Stimulated activated naive CD8-positive, alpha-beta T cell treated with anti-CD3 and anti-CD28 coated beads, Interleukin-15, Interleukin-2, amounts not matched to agents 100 ng/mL and 50 ng/mL, for 24 hours (primary cell): ENCODE measurements around the gene SYAP1.
"Not testable (repeated sequence)": the region's sequence is repeated elsewhere in the genome, so short reads cannot be mapped to it uniquely, and the experiment has no call there.

ENCODE experiments used
- H3K27ac Mint-ChIP-seq: one replicate; pipeline ENCODE4 v1.8.0; 2021; ENCODE audit warnings: mild to moderate bottlenecking, mixed read lengths
- H3K27me3 Mint-ChIP-seq: one replicate; pipeline ENCODE4 v1.8.0; 2021; ENCODE audit warnings: mixed read lengths
- H3K36me3 Mint-ChIP-seq: one replicate; pipeline ENCODE4 v1.8.0; 2021; ENCODE audit warnings: low read depth, mixed read lengths
- H3K4me1 Mint-ChIP-seq: one replicate; pipeline ENCODE4 v1.8.0; 2021; ENCODE audit warnings: low read depth, mixed read lengths
- H3K4me3 Mint-ChIP-seq: one replicate; pipeline ENCODE4 v1.8.0; 2021; ENCODE audit warnings: mild to moderate bottlenecking, mixed read lengths
- H3K9me3 Mint-ChIP-seq: one replicate; pipeline ENCODE4 v1.8.0; 2021; ENCODE audit warnings: mixed read lengths

The SYAP1 gene

DNA sequence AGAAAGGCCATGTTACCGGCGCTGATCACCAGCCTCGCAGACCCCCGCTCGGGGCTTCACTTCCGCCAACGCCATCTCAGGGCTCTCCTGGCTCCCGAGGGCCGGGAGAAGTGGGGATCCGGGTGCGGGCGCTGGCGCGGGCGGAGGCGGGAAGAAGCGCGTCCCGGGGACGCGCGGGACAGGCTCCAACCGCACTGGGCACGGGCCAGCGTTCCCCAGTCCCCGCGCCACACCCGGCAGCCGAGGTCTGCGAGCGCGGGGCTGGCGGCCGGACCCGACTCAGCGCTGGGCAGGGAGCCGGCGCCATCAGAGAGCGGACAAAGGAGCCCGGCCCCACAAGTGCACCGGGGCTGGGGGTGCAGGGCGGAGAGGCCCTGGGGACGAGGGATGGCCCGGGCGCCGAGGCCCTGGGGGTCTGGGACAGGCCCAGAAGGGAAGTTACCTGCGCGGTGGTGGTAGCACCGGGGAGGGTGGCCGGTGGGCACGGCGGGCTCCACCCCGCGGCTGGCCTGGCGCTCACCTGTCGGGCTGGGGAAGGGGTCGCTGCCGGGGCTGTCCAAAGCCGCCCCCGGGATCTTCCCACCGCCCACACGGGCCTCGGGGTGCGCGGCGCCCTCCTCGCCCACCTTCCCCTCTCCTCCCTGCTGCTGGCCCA, 7.4 kb upstream of the SYAP1 start:
- Mint-ChIP-seq H3K9me3 (no peaks in the 10 kb centered on the region), H3K4me3 (peak overlapping the region; percentile 85), H3K27ac (peak overlapping the region; percentile 88), H3K27me3 (no peaks in the 10 kb centered on the region), H3K4me1 (peaks cover 19% of the 10 kb centered on the region), H3K36me3 (no peaks in the 10 kb centered on the region)

DNA sequence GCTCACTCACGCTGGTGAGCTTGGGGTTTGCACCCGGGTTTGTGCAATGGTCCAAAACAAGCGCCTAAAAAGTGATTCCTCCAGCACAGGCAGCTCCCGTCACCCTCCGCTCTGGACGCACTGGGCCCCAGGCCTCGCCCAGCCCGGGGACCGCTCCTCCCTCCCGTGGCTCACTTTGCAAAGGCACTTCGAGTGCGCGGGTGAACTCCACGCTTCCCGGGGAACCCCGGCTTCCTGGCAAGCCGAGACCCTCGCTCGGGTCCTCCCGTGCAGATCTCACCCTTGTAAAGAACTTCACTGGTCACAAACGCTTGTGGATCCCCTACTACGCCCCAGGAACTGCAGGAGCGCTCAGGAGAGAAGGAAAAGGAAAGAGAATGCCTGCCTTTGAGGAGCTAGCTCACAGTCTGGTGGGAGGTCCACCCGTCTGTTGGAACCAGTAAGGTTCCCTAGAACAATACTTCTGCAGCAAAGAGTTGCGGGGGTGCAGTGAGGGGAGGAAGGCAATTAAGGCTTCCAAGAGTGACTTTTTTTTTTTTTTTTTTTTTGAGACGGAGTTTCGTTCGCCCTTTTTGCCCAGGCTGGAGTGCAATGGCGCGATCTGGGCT, 6.8 kb upstream of the SYAP1 start, which contains the start of gene CTPS2:
CTPS2 (minus strand) TSS at position 122 of the 608 bp plus-strand sequence. CDS start 9,767 bp downstream, outside the sequence.
- H3K27ac Mint-ChIP-seq = peak within 1 kb of the TSS; percentile 88
- peak within 1 kb of the TSS; percentile 85 for H3K4me3 Mint-ChIP-seq
- H3K27me3 Mint-ChIP-seq = no peaks in the 10 kb centered on the region
- H3K36me3 Mint-ChIP-seq = no peaks in the 10 kb centered on the region
- H3K4me1 Mint-ChIP-seq = peaks cover 19% of the 10 kb centered on the region
- H3K9me3 Mint-ChIP-seq = no peaks in the 10 kb centered on the region

DNA sequence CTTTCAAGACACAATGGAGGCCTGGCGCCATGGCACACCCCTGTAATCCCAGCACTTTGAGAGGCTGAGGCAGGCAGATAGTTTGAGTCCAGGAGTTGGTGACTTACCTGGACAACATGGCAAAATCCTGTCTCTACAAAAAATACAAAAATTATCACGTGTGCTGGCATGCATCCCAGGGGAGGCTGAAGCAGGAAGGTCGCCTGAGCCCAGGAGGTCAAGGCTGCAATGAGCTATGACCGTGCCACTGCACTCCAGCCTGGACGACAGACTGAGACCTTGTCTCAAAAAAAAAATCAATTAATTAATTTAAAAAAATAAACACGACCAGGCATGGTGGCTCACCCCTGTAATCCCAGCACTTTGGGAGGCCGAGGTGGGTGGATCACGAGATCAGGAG, 4.9 kb upstream of the SYAP1 start:
- Mint-ChIP-seq H3K36me3 (no peaks in the 10 kb centered on the region), H3K4me3 (peak overlapping the region; percentile 10), H3K27me3 (no peaks in the 10 kb centered on the region), H3K27ac (no peak overlapping the region), H3K4me1 (peaks cover 24% of the 10 kb centered on the region), H3K9me3 (no peaks in the 10 kb centered on the region)

DNA sequence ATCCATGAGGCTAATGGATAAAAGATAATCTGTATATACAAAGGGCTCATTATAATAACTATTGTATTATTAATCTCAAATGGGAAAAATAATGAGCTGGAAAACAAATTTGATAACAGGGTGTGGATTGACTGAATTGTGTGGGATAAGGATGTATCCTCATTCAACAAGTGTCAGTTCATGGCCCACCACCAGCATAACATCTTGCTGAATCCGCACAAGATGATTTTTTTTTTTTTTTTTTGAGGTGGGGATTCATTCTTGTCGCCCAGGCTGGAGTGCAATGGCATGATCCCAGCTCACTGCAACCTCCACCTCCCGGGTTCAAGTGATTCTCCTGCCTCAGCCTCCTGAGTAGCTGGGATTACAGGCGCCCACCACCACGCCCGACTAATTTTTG, 3.8 kb upstream of the SYAP1 start:
- H3K4me1 Mint-ChIP-seq = peaks cover 29% of the 10 kb centered on the region
- H3K27me3 Mint-ChIP-seq, H3K36me3 Mint-ChIP-seq, H3K9me3 Mint-ChIP-seq, H3K27ac Mint-ChIP-seq, H3K4me3 Mint-ChIP-seq: not testable (repeated sequence)

DNA sequence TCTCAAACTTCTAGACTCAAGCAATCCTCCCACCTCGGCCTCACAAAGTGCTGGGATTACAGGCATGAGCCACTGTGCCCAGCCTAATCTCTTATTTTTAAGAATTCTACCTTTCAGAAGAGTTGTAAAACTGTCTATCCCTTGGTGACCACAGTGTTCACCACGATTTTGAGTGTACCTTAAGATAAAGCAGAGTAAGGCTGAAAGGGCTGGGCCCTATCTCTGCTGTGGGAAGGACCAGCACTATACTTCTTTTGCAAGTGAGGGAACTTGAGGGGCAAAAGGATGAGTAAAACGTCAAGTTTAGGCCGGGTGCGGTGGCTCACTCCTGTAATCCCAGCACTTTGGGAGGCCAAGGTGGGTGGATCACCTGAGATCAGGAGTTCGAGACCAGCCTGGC, 3.0 kb upstream of the SYAP1 start:
- not testable (repeated sequence) for H3K36me3 Mint-ChIP-seq, H3K27me3 Mint-ChIP-seq, H3K27ac Mint-ChIP-seq, H3K9me3 Mint-ChIP-seq, H3K4me3 Mint-ChIP-seq
- H3K4me1 Mint-ChIP-seq = peaks cover 29% of the 10 kb centered on the region

DNA sequence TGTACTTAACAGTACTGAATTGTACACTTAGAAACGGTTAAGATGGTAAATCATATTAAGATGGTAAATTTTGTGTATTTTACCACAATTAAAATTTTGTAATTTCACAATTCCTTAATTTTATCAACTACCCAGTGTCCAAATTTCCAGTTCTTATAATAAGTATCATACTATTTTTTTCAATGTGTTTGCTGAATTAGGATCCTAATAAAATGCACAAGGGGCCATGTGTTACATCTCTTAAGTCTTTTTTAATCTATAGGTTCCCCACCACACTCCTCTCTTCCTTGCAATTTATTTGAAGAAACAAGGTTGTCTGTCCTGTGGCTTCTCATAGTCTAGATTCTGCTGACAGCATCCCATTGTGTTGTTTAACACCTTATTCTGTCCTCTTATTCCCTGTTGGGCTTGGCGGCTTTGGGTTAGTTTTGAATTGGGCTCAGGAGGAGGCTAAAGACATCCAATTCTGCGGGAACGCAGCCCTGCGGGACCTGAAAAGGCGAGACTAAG, 533 bp upstream of the SYAP1 start:
- peaks cover 32% of the 10 kb centered on the region for H3K4me1 Mint-ChIP-seq
- H3K27ac Mint-ChIP-seq = peak overlapping the region; percentile 93
- H3K4me3 Mint-ChIP-seq = peak overlapping the region; percentile 87
- no peaks in the 10 kb centered on the region for H3K27me3 Mint-ChIP-seq
- H3K9me3 Mint-ChIP-seq = no peaks in the 10 kb centered on the region
- H3K36me3 Mint-ChIP-seq = peaks cover 5% of the 10 kb centered on the region

DNA sequence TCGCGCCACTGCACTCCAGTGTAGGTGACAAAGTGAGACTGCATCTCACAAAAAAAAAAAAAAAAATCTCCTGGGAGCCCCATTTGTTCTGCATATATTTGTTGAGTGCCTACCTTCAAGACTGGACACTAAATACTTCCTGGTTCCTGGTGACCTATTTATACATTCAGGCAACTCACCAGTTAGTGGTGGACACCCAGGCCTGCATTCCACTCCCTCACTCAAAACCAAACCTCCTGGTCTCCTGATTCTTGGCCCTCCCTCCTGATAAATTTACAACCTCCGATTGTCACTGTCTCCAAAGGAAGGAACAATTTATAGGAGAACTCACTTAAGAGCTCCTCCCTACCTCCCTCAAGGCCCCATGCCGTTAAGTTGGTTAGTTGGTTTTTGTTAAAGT, 3.1 kb downstream of the SYAP1 start:
- H3K36me3 Mint-ChIP-seq = peaks cover 10% of the 10 kb centered on the region
- H3K4me3 Mint-ChIP-seq = no peak overlapping the region
- H3K9me3 Mint-ChIP-seq = no peaks in the 10 kb centered on the region
- no peak overlapping the region for H3K27ac Mint-ChIP-seq
- peaks cover 32% of the 10 kb centered on the region for H3K4me1 Mint-ChIP-seq
- H3K27me3 Mint-ChIP-seq = no peaks in the 10 kb centered on the region

DNA sequence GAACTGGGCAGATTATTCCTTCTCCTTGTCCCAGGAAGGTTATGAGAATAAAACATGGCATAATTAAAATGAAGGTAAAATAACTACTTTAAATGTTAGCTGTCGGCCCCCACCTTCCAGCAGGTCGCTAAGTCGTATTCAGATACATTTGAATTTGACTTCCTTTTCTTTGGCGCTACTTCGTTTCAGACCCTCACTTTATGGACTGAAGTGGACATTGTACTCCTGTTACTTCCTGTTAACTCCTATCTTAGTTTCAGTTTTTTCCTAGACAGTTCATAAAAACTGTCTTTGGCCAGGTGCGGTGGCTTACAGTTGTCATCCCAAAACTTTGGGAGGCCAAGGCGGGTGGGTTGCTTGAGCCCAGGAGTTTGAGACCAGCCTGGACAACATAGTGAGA, 5.7 kb downstream of the SYAP1 start:
- no peaks in the 10 kb centered on the region for H3K27me3 Mint-ChIP-seq

DNA sequence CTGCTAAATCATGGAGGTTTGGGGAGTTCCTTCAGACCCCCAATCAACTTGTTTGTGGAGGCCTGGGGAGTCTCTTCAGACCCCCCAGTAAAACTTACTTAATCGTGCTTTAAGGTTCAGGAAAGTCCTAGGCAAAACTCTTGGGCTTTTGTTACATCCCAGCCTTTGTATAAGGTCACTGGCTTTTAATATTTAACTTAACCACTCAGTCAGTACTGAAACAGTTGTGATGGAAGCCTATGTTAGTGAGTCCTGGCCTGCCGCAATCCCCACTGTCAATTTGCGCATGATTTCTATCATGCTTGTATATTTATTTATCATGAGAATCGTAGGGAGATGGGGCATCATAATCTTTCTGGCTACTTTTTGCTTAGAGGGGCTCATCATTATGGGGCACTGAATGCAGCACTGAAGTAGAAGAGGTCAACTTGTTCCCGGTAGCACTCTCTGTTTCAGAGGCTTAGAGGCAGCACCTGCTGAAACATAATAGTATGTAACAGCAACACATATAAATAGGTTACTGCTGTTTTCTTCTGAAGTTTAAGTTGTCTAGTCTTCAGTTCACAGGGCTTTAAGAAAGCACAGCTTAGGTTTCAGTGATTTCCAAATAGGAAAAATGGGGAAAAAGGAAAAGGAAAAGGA, 7.1 kb downstream of the SYAP1 start:
- H3K27me3 Mint-ChIP-seq, H3K4me3 Mint-ChIP-seq, H3K9me3 Mint-ChIP-seq, H3K27ac Mint-ChIP-seq, H3K36me3 Mint-ChIP-seq: not testable (repeated sequence)
- peaks cover 12% of the 10 kb centered on the region for H3K4me1 Mint-ChIP-seq

More for the DNA sequence above, 5.7 kb downstream of the SYAP1 start:
- Mint-ChIP-seq H3K27ac (no peak overlapping the region), H3K36me3 (peaks cover 10% of the 10 kb centered on the region), H3K4me1 (peaks cover 25% of the 10 kb centered on the region), H3K9me3 (no peaks in the 10 kb centered on the region), H3K4me3 (no peak overlapping the region)

DNA sequence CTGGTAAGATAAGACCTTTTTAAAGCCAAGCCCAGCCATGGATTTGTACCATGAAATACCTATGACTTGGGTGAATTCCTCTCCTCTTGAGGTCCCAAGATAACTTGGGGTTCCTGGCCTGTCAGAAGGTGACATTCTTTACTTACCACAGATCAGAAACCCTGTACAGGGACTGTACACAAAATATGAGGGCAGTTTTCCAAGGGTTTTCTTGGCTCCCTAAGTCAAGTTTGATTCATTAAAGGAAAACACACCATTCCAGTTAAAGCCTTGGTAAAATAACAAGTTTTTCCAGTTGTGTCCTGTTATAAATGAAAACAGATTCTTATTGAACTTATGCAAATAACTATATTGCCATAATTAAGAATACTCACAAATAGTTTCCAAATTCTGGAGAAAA, 8.2 kb downstream of the SYAP1 start:
- no peaks in the 10 kb centered on the region for H3K27me3 Mint-ChIP-seq
- H3K4me3 Mint-ChIP-seq = no peak overlapping the region
- no peaks in the 10 kb centered on the region for H3K9me3 Mint-ChIP-seq
- no peak overlapping the region for H3K27ac Mint-ChIP-seq
- H3K36me3 Mint-ChIP-seq = peaks cover 10% of the 10 kb centered on the region
- peaks cover 5% of the 10 kb centered on the region for H3K4me1 Mint-ChIP-seq

DNA sequence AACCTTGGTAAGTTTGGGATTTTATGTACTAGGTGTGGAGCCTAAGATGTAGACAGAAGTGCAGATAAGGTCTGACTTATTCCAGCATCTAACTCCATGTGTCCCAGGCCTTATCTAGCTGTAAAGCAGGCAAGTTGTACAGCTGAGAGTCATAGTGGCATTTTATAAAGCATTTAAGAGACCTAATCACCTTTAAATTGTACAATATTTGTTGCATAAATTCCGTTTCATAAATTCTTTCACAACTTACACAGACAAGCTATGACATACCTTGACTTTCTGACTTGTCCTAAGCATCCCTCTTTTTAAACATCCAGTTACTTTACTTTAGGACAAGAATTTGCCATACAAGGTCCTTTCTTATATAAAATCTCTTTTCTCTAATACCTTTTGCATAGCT, 11.0 kb downstream of the SYAP1 start:
- Mint-ChIP-seq H3K36me3 (peaks cover 4% of the 10 kb centered on the region), H3K9me3 (no peaks in the 10 kb centered on the region), H3K4me1 (no peaks in the 10 kb centered on the region), H3K27me3 (no peaks in the 10 kb centered on the region), H3K4me3 (no peak overlapping the region), H3K27ac (no peak overlapping the region)

DNA sequence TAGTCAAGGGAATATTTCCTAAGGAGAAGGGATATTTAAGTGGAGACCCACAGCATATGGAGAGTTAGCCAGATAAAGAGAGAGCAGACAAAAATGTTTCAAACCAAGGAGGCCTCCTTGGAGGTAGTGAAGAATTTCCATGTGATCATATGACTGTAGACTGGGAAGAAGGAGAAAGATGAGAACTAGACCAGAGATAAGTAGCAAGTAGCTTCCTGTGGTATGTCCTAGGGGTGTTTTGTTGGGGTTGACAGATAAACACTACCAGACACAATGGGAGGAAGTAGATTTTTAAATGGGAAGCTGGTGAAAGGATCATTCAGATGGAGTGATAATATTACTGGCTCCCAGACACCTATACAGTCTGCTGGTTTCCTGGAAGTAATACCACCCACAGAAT, 13.6 kb downstream of the SYAP1 start:
- no peaks in the 10 kb centered on the region for H3K27me3 Mint-ChIP-seq
- no peak overlapping the region for H3K4me3 Mint-ChIP-seq
- peaks cover 12% of the 10 kb centered on the region for H3K36me3 Mint-ChIP-seq
- no peaks in the 10 kb centered on the region for H3K9me3 Mint-ChIP-seq
- H3K4me1 Mint-ChIP-seq = no peaks in the 10 kb centered on the region
- peak overlapping the region; percentile 22 for H3K27ac Mint-ChIP-seq

DNA sequence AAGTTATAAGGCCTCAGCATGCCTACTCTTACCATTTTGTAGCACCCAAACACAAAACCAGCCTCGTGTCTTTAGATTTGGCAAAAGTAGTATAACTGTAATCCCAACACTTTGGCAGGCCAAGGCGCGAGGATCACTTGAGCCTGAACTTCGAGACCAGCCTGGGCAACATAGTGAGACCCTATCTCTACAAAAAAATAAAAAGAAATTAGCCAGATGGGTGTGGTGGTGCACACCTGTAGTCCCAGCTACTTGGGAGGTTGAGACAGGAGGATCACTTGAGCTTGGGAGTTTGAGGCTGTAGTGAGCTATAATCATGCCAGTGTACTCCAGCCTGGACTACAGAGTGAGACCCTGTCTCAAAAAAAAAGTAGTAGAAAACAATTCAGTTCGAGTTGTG, 17.6 kb downstream of the SYAP1 start:
- H3K27me3 Mint-ChIP-seq = no peaks in the 10 kb centered on the region
- peaks cover 12% of the 10 kb centered on the region for H3K36me3 Mint-ChIP-seq
- H3K4me3 Mint-ChIP-seq = no peak overlapping the region
- no peaks in the 10 kb centered on the region for H3K9me3 Mint-ChIP-seq
- no peak overlapping the region for H3K27ac Mint-ChIP-seq
- no peaks in the 10 kb centered on the region for H3K4me1 Mint-ChIP-seq

DNA sequence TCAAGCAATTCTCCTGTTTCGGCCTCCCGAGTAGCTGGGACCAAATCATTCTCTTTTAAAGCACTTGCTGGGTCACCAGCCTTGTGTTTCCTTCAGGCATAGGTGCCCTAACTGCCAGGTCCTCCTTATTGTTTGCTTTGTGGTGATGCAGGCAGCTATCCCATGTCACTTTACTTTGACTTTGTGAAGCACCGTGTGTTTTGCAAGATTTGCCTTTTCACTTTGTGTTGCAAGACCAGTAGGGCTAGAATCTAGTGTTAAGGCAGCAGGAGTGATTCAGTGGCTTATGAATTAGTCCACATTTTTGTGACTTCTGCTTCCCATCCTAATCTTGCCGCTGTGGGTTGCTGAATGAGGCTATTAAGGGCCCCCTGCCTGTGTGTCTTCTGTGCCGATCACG, 20.2 kb downstream of the SYAP1 start:
- no peak overlapping the region for H3K27ac Mint-ChIP-seq
- H3K9me3 Mint-ChIP-seq = no peaks in the 10 kb centered on the region
- H3K4me1 Mint-ChIP-seq = no peaks in the 10 kb centered on the region
- H3K4me3 Mint-ChIP-seq = no peak overlapping the region
- H3K27me3 Mint-ChIP-seq = no peaks in the 10 kb centered on the region
- H3K36me3 Mint-ChIP-seq = peaks cover 21% of the 10 kb centered on the region

DNA sequence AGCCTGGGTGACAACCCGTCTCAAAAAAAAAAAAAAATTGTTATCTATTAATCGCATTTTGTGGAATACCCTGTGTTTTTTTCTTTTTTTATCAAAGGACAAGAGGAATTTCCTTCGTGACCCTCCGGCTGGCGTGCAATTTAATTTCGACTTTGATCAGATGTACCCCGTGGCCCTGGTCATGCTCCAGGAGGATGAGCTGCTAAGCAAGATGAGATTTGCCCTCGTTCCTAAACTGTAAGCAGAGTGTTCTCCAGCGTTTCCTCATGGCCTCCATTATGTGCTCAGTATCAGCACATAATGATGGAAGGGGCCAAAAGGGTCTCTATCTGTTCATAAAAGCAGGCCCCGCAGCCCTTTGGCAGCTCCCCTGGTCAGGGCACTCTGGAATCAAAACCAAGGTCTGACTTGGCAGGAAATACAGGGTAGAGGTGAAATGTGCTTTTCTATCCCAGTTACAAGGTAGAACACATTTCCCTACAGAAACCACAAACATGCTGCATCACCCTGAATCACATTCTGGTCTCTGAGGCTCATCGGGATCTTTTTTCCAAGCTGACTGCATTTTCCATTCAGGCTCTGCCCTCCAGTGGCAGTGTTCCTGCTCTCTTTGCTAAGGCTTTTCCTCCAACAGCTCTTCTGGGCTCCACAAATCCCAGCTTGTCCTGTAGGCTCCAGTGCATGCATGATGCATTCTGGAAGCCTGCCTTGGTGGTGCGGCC, 24.4 kb downstream of the SYAP1 start:
- Mint-ChIP-seq H3K27me3 (no peaks in the 10 kb centered on the region), H3K9me3 (no peaks in the 10 kb centered on the region), H3K27ac (no peak overlapping the region), H3K4me1 (no peaks in the 10 kb centered on the region), H3K4me3 (no peak overlapping the region), H3K36me3 (peaks cover 13% of the 10 kb centered on the region)
